22Rv1 (cell line): ENCODE data around the gene PTPN21.

ENCODE experiments used
- H3K27ac ChIP-seq: fragments of 450-650 bp; 2 replicates; pipeline ENCODE4 v1.5.1; 2017
- ZFX ChIP-seq: fragments of 450-650 bp; IDR thresholded peaks from 2 replicates; pipeline ENCODE4 v1.6.1; 2017; ENCODE audit warnings: antibody characterized with exemption, borderline replicate concordance
- TF ChIP-seq, protein P1 (sequence below): fragments of 450-650 bp; IDR thresholded peaks from 2 replicates; pipeline ENCODE4 v1.5.1; 2017; ENCODE audit warnings: mild to moderate bottlenecking

The PTPN21 gene

DNA sequence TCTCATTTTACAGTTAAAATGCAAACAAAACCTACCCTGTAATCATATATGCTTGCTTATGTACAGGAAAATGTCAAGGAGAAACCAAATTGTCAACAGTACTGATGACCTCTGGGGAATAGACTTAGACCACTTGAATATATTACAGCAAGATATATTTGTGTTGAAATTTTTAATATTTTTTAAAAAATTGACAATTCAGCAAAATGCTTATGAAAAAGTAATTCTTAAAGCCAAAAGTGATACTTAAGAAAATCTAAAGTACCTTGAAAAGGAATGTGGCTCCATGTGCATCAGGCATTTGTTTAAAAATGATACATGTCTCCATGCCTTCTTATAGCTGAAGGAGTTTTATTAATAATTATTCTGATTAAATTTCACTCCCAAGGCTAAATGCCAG, 49.2 kb downstream of the PTPN21 start:
- TF ChIP-seq, protein P1, sequence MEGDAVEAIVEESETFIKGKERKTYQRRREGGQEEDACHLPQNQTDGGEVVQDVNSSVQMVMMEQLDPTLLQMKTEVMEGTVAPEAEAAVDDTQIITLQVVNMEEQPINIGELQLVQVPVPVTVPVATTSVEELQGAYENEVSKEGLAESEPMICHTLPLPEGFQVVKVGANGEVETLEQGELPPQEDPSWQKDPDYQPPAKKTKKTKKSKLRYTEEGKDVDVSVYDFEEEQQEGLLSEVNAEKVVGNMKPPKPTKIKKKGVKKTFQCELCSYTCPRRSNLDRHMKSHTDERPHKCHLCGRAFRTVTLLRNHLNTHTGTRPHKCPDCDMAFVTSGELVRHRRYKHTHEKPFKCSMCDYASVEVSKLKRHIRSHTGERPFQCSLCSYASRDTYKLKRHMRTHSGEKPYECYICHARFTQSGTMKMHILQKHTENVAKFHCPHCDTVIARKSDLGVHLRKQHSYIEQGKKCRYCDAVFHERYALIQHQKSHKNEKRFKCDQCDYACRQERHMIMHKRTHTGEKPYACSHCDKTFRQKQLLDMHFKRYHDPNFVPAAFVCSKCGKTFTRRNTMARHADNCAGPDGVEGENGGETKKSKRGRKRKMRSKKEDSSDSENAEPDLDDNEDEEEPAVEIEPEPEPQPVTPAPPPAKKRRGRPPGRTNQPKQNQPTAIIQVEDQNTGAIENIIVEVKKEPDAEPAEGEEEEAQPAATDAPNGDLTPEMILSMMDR = no peak
- no peak for TF ChIP-seq ZFX
- no peak overlapping the region for H3K27ac ChIP-seq

DNA sequence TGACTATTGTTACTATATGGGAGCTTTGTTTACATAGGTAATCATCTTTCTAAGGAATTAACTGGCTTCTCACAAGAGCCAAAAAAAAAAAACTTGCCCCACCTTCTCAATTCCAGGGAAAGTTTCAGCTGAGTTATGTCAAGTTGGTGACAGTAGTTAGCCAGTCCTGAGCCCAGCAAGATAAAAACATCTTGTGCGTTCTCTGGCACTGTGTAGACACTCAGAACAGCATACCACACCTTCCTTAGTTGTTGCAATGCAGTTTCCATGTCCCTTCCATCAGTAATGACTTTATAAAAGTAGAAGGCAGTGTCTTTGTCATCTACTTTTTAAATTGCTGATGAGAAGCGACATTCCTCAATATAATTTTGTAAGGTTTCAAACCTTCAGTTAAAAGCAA, 50.2 kb downstream of the PTPN21 start:
- no peak overlapping the region for H3K27ac ChIP-seq
- TF ChIP-seq, protein P1 = no peak
- no peak for TF ChIP-seq ZFX

DNA sequence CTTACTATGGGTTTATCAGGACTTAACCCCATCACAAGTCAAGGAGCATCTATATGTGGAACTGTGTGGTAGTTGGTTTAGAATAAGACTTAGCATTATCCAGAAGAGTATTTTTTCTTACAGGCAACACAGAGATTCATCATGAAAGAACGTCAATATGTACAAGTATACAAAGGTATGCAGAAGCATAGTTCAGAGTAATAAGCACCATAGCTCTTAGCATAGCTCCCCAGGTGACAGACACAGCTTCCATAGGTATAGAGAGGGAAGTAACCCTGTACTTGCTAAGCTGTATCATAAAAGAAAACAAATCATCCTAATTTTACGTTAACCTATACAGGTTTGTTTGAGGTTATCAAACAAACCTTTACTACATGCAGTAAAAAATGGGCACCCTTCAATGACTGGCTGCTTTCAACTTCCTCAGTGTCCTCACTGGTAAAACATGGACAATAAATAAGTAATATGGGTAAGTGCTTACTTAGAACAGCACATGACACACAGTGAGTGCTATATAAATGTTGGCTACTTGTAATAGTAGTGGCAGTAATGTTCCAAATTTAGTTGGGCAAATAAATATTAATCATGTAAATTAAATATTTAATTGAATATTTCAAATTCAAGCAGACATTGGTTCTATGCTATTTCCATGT, 50.9 kb downstream of the PTPN21 start:
- no peak overlapping the region for H3K27ac ChIP-seq
- no peak for TF ChIP-seq ZFX
- TF ChIP-seq, protein P1 = no peak

DNA sequence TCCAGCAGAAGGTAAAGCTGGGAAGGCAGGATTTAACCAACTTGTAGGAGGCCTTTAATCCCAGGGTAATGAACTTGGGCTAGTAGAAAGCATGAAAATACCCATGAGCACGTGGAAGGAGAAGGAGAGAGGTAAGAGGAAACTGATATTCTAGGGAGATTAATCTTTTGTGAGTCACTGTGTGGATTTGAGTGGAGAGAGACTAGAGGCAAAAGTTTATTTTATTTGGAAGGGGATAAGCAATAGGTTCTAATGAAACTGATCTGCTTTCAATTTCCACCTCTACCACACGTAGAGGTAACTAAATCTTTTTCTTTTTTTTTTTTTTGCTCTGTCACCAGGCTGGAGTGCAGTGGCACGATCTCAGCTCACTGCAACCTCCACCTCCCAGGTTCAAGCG, 52.1 kb downstream of the PTPN21 start:
- no peak overlapping the region for H3K27ac ChIP-seq
- TF ChIP-seq ZFX = no peak
- TF ChIP-seq, protein P1 = no peak

DNA sequence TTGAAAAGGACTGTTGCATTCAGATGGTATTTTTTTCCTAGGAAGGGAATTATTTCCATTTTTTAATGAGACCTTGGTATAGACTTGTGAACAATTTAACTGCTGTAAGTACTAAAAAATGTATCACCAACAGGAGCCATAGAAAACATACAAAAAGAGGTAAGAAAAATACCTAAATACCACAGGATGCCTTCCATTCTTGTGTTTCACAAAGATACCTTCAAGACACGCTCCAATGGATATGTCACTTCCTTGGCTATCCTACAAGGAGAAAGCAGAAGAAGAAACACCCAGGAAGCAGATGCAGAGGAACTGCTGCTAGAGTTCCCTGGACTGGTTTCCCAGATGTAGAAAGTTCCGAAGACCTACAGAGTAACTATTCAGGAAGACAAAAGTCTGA, 54.2 kb downstream of the PTPN21 start:
- no peak overlapping the region for H3K27ac ChIP-seq
- TF ChIP-seq, protein P1 = no peak
- no peak for TF ChIP-seq ZFX

DNA sequence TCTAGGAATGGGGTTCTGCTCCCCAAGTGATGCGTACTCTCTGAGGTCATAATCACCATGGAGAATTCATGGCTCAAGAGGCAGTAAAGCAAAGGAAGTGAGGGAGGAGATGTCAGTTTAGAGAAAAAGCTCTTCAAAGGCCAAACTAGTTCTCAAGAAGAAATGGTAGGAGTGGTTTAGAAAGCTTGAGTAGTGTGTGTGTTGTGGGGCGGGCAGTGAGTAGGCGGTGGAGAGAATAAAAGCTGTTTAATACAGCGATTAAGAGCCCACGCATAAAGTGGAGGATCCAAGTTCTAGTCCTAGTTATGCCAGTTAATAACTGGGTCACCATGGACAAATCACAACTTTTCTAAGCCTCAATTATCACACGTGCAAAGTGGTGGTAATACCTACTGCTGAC, 55.6 kb downstream of the PTPN21 start:
- TF ChIP-seq, protein P1 = no peak
- no peak for TF ChIP-seq ZFX
- no peak overlapping the region for H3K27ac ChIP-seq

DNA sequence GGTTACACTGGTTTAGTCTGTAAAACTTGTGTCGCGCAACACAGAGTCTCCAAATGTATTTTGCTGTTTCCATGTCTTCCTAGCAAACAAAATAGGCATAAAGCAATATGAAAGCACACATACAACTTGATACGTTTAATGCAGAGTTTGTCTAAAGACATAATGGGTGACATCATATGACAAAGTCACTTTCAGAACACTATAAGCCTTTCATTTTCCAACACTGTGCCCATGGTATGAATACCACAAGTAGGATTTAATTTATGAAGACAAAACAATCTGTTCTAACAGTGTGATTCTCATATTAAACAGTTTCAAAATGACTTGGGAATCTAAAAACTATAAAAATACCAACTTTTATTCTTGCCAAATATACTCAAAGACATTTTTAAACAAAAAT, 58.4 kb downstream of the PTPN21 start:
- no peak overlapping the region for H3K27ac ChIP-seq
- TF ChIP-seq, protein P1 = no peak
- no peak for TF ChIP-seq ZFX
